HG03103 (cell line): ENCODE data around the gene ARPC5.
"Not testable (repeated sequence)": the region's sequence is repeated elsewhere in the genome, so short reads cannot be mapped to it uniquely, and the experiment has no call there.

Source experiments
- ATAC-seq: cut with Tn5 transposase; IDR thresholded peaks from one replicate; pipeline ENCODE4 v1.9.1; 2021; ENCODE audit warnings: low read depth; ENCODE audit not compliant: unreplicated experiment

The ARPC5 gene

DNA sequence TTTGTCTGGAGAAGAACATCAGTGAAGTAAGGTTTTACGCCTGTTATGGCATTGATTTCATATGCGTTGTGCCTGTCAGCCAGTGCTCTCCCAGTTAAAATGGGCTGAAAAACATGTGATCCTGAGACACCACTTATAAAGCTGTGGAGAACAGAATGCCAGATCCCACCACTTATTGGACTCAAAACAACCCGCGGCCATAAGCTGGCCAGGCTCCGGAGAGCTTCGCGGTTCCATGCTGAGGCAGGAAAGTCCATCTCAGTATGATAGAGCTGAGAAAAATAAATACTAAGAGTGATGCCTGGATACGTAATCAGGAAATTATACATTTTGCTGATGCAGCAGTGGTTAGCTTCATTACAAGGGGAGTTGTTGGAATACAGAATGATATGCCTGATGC lies 12.5 kb upstream of the ARPC5 start:
- no peak for ATAC-seq

DNA sequence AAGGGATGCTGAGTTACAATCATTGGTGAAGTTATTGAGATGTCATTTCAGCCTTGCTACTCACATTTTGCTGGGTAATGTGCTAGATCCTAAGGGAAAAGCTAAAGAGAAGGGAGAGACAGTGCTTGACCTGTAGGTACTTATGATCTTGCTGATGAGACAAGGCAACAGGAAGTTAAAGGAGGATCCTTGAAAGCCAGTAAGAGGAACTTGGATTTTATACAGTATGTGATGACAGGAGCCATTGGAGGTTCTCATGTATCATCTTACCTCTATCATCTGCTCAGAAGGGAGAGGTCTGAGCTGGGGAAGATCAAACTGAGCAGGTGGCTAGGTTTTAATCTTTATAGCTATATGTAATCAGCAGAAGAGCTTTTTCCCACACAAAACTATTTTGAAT lies 11.2 kb upstream of the ARPC5 start:
- ATAC-seq, result no peak

DNA sequence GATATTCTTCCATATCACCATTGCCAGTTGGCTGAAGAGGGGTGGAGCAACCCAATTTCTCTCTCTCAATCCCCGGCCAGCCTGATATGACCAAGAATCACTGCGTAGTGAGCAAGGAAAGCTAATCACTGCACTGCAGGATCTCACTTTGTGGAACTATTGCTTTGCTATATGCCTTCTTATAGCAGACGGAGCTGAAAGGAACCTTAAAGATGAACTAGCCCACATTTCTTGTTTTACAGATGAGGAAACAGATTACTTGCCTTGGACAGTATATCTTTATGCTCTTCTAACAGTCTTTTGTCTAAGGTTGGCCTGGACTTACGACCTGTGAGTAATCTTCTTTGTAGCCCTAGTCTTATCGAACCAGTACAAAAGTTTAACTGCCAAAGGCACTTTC lies 9.9 kb upstream of the ARPC5 start:
- ATAC-seq, result no peak

DNA sequence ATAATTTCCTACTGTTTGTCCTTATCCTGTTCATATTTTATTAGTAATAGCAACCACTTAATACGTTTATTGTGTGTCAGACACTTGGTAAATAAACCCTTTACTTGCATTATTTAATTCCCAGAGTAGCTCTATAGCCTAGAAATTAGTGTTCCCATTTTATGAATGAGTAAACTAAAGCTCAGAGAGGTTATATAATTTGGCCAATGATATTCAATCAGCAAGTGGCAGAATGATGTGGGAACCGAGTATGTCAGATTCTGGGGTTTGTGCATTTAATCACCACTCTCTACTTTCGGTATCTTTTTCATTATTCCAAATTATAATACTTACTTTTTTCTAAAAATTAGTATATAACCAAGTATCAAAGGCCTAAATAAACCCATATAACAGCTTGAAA lies 6.6 kb upstream of the ARPC5 start:
- ATAC-seq, result no peak

DNA sequence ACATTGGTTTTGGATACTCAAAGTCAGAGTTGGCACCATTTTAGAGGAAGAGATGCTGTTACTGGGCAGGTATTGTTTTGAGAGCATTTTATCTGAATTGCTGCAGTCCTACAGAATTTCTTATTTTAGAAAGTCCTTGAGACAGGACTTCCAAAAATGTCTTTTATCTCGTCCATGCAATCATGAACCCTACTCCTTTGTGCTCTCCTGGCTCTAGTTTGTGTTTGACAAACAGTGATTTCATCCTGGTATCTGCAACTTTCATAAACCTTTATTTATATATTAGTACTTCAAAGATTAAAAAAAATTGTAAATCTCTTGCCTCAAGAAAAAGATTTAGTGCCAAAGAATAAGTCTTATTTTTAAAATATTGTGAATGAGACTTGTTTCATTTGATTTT lies 4.6 kb upstream of the ARPC5 start:
- no peak for ATAC-seq

DNA sequence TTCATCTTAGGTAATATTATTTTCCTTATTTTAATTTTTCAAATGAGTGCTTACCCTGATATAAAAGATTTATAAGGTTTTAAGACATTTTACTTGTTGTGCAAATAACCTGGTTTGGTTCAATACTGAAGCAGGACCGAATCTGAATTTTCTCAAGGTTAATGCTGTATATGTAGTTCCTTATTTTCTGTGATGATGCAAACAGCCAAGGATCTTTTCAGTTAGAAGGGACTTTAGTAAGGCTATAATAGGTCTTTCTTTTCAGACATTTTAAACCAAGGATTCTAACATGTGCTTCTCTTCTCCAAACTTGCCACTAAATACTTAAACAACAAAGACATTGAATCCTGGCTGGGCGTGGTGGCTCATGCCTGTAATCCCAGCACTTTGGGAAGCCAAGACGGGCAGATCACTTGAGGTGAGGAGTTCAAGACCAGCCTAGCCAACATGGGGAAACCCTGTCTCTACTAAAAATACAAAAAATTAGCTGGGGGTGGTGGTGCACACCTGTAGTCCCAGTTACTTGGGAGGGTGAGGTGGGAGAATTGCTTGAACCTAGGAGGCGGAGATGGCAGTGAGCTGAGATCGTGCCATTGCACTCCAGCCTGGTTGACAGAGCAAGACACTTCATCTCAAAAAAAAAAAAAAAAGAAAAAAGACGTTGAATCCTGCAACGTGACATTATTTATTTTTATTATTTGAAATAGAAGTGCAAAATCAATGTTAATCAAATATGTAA lies 3.2 kb upstream of the ARPC5 start:
- no peak for ATAC-seq

DNA sequence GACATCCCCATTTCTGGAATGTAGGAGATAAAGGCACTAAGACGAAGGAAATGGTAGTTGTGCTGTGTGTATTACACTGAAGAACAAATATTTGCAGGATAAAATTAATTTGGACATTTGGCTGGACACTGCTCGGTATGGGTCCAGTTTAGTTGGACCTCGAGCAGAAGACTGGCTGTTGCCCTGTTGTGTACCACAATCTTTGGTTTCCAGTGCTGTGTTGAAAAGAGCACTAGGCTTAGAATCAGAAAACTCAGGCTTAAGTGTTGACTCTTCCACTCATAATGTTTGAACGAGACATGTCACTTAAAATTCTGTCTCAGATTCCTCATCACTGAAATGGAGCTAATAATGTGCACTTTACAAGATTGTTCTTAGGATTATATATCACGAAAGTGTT lies 1.2 kb upstream of the ARPC5 start:
- ATAC-seq, result no peak

DNA sequence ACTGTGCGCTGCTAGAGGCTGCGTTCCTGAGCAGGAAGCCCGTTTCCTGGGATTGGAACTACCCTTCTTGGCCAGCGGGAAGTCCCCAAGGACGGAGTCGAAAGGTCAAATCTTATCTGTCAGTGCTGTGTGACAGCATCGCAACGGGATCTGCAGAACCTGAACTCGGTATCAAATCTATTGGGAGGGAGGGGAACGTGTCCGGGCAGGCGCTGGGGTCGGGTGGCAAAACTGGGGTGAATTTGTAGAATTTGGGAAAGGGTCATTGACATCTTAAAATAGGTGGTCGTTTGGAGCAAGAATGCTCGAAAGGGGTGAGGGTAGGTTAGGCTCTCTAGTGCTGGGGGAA lies 725 bp upstream of the ARPC5 start:
- no peak for ATAC-seq

DNA sequence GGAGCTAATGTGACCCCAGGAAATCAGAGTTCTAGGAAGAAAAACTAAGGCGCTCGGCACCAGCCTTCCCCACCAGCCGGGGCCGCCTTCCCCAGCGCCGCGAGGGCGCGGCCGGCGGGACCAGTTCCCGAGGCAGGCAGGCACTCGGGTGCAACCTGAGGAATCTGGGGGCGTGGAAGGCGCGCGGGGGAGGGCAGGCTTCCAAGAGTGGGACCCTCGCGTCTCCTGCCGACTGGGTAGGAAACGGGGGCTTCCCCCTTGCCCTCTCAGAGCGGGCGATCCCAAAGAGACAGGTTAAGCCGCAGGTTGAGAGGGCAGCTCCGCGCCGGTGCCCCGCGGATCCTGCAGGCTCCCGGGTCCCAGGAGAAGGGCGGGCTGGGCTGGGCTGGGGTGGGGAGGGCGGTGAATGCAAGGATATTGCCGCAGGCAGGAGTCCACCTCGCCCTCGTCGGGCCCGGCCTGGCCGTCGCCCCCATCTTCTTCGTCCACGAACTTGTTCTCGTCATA lies 431 bp downstream of the ARPC5 start:
- peak; percentile 2 for ATAC-seq

DNA sequence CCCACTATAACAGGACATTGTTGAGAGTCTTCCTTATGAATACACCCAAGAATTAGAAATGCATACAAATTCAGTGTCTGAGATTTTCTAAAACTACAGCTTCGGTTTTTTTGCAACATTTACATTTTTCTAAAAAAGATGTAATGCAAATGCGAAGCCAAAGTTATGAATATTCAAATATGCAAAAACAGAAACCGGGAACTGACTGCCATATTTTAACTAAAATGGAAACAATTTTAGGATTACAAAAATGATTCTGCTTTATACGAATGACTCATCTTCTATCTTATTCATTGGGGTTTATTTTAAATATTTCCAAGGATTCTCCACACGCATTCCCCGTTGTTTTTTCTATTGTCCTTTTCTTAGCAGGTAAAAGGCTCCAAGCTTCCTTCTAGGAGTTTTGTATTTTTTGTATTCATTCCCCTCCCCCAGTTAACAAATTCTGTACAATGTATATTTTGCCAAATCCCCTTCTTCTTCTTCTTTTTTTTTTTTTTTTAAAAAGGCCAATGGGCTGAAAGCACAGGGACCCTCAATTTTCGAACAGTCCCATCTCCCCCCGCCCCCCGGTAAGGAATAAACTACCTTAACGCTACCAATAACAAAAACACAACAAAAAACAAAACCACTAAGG lies 1.0 kb downstream of the ARPC5 start:
- no peak for ATAC-seq

DNA sequence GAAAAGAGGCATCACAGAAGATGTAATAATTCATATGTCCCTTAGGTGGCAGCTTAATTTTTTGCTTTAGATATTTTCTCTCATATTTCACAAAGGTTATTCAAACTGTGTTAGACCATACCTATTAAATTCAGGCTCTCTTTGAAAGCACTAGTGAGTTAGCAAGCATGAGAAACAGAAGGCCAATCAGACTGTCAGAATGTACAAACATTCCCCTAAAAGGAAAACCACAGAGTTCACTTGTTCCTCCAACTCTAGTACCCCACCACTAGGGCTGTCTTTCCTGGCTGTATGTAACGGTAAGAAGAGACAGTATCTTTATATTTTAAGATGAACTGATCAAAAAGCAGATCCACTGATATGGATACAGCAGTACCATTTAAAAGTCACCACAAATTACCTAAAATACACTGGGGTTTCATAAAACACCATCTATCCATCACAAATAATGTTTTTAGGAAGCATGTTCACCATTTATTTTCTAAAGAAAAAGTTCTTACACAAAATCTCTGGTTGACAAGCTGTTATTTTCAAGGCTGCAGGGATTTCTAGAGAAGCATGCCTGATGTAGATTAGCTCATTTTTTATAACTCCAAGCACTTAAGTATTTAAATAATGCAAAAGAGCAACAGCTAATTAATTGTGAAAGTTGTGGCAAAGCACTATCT lies 1.8 kb downstream of the ARPC5 start:
- ATAC-seq, result peak; percentile 39

DNA sequence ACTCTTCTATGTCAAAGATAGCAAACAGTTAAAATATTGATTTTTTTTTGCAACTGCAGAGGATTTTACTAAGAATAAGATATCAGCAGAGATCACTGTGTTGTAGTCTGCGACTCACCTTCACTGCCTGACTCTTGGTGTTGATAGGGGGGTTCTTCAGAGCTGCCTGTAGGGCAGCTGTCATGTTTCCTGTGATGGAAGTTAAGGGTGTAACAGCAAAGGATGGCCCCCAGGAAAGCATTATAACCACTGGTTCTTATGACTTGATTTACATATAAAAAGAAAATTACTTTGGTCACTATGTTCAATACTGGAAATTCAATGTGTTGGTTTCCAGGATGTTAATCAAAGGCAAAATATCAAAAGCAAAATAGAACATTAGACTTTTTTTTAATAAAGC lies 2.6 kb downstream of the ARPC5 start:
- no peak for ATAC-seq

DNA sequence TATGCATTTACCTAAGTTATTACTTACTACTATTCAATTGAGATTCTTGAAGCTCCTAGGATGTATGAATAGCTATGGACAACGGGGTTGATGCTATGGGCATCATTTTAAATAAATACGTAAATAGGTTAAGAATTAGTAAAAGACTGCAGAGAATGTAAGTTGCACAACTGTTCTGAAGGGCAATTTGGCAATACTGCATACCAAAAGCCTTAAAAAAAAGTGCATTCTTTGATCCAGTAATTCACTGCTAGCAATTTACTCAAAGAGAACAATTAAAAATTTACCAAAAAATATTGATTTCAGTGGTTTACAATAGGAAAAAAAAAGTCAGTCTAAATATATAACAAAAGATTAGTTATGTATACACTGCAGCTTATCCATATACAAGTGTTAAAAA lies 3.5 kb downstream of the ARPC5 start:
- ATAC-seq, result no peak

DNA sequence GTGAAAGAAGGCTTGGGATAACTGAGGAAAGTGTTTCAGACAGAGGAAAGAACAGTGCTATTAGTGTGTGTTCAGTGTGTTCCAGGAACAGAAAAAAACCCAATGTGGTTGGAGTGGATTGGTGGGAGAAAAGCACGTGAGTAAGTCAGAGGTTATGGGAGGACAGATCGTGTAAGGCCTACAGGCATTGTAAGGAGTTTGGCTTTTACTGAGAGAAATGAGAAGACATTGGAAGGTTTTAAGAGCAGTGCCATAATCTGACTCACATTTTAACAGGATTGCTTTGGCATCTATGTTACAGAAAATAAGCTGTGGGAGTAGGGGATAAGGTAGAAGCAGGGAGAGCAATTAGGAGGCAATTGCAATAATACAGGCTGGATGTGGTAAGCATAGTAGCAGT lies 4.8 kb downstream of the ARPC5 start:
- ATAC-seq, result no peak

DNA sequence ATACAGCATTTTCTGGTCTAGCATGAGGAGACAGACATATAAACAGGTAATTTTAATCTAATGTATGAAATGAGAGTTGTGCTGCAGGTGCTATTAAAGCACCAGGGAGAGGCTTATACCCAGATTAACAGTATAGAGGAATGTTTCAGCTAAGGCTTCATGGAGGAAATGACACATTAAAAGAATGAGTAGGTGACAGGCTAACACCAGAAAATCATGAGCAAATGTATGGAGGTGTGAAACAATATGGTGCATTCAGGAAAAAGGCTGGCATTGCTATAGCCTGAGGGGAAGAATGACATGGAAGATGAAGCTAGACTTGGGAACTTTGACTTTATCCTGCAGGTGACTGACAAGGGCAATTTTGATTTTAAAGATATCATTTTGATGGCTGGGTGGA lies 7.0 kb downstream of the ARPC5 start:
- ATAC-seq, result no peak

DNA sequence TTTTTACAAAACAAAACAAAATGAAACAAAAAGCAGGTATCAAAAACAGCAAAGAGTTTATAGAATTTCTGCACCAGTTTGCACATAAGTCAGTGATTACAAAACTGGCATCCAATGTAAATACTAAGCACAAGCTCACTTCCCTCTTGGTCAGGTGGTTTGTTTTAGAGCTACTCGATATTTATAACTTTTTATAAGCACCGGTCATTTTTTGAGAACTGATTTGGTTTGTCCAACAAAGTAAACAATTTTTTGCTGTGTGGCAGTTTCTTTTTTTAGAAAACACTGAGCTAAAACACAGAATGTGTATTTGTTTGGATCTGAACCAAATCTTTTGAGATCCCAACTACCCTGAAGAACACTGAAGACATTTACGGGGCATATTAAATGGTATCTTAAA lies 9.3 kb downstream of the ARPC5 start:
- not testable (repeated sequence) for ATAC-seq

DNA sequence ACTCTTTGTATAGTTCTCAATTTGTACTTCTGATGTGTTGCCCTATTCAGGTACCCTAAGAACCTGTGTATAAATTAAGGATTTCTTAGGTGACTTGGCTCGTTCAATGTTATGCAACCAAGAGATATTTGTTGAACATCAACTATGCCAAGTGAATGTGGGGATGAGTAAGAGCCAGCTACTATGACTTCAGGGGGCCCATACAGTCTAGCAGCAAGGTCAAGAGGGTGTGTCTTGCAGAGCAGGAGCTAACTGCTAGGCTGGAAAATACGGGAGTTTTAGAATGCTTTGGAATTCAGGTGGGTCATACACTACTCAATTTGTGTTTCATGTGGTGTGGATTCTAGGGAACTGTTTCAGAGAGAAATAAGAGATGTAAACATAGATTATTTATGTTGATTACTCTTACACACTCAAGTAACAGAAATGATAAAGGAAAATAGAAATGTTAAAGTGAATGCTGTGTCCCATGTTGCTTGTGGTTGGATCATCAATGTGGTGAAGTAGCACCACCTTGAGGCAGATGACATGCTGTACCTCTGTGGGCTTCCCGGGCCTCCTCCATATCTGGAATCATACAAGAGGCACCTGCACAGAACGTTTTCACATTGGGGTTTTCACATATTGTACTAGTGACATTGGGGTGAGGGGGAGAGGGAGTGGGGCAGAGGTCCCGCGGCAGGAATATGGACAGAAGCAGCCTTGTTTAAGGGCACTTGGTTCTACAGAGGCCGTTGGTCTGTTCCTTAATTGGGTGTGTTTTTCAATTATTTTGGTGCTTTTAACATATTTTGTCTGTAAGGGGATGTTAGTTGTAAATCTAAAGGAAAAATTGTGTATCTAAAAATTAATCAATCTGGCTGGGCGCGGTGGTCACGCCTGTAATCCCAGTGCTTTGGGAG lies 12.4 kb downstream of the ARPC5 start:
- ATAC-seq, result peak; percentile 75

DNA sequence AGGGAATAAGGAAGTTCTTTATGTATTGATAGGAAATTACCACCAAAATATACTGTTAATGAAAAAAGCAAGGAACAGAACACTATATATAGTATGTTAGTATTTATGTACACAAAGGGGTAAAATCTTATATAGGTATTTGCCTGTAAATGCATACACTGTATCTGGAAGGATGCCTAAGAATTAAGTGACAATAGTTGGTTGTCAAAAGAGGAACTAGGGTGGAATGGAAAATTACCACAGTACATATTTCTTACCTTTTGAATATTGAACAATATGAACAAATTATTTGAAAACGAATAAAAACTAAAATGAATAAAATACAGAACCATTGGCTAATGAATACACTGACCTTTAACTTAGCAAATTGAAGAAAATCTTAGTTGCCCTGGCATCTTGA lies 13.6 kb downstream of the ARPC5 start:
- no peak for ATAC-seq

DNA sequence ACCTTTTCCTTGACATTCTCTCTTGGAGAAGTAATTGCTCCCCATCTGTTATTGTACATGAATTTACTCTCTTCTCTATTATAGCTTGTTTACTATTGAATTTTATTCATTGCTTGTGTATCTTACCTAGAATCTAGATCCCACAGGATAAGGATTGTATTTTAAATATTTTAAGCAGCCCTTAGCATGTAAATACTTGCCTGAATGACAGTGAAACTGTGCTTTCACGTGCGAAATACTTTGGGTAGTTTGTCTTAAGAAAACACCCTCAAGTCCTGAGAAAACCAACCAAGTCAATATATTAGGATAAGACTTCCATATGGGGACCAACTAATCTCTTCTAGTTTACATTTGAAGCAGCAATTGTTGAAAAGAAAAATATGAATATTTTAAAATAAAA lies 15.3 kb downstream of the ARPC5 start:
- no peak for ATAC-seq

DNA sequence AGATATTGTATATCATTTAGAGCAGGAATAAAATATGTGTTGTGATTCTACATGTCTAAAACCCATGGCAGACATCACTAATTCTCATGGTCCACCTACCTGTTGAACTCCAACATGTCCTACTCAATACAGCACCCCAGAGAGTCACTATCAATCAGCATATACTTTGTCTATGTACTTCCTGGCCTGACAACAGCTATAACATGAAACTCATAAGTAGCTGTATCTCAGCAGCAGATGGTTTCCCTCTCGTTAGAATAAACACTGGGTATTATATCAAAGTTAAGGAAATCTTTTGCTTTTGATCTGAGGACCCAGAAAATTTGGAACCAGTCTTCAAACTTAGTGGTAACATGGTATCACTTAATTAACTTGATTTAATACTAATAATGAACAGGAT lies 15.8 kb downstream of the ARPC5 start:
- ATAC-seq, result no peak

DNA sequence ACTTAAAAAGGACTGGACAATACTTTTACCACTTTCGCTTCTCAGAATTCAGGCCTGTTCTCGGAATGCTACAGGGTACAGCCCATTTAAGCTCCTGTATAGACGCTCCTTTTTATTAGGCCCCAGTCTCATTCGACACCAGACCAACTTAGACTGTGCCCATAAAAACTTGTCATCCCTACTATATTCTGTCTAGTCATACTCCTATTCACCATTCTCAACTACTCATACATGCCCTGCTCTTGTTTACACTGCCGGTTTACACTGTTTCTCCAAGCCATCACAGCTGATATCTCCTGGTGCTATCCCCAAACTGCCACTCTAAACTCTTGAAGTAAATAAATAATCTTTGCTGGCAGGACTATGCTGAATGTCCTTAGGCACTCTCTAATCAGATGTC lies 17.4 kb downstream of the ARPC5 start:
- not testable (repeated sequence) for ATAC-seq
